AG09319 (cell line): ENCODE data around the gene FRY.

Experiments
- DNase-seq: peaks from one replicate; pipeline ENCODE4 v3.0.0-alpha.2; 2010; ENCODE audit warnings: low read depth; ENCODE audit errors: extremely low read depth
- CTCF ChIP-seq: IDR thresholded peaks from 2 replicates; pipeline ENCODE4 v1.5.1; 2011; ENCODE audit warnings: low read depth, mild to moderate bottlenecking, inconsistent platforms, low read length, moderate library complexity

FRY gene

DNA sequence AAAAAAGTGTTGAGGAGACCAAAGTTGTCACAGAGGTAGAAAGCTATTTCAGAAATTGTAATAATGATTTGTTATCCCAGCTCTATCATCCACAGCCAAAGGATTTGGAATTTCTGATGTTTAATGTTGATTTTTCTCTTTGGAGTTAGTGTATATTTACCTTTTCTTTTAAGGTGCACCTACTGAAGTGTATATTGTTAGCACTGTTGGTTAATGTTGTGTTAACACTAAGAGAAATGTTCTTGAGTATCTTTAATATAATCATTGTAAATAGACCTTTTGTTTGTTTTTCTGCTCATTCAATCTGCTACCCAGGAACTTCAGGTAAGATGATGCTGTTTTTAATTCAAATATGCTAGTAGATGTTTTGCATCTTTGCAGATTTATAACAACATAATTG lies 226.1 kb downstream of the FRY start:
- TF ChIP-seq CTCF = no peak
- no peak for DNase-seq

DNA sequence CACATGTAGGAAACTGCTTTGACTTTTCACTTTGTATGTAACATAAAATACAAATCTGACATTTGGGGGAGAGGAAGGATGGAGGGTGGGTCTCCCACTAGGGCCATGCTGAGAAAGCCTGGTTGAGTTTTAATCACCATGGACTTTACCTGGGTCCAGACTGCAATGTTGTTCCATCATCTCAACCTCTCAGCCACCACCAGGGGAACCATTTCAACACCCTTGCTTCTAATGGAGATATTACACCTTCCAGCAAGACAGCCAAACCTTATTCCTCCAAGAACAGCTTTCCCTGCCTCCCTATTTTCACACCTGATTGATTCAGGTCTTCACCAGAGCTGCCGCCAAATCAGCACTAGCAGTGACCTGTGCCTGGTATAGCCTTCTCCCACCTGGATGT lies 227.5 kb downstream of the FRY start:
- DNase-seq = no peak
- TF ChIP-seq CTCF = no peak

DNA sequence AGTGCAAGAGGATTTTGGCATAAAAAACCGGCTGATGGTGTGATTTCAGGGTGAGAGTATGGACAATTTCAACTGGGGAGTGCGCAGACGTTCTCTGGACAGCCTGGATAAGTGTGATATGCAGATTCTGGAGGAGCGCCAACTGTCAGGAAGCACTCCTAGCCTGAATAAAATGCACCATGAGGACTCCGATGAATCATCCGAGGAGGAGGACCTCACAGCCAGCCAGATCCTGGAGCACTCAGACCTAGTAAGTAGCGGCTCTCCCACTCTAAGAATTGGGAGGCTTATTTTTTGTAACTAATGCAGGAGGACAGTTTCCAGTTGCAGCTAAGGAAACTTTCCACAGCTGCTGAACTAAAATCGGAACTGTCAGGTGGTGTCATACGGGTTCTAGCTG lies 230.0 kb downstream of the FRY start:
- no peak for DNase-seq
- no peak for TF ChIP-seq CTCF

DNA sequence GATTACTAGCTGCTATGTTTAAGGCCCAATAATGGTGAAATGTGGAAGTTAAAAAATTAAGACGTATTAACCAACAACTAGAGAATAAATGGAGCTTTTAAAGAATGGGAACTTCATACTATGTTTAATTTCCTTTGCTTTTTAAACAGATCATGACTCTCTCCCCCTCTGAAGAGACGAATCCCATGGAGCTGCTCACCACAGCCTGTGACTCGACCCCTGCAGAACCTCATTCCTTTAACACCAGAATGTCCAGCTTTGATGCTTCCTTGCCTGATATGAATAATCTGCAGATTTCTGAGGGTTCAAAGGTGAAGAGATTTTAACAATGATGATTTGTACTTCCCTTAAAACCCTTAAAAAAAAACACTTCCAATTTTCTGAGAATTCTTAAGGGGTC lies 230.6 kb downstream of the FRY start:
- no peak for DNase-seq

GRCh38 chr13:32262619-32263018 lies 231.0 kb downstream of the FRY start:
- no peak for DNase-seq

More for the DNA sequence above, 230.6 kb downstream of the FRY start:
- TF ChIP-seq CTCF = no peak

GRCh38 chr13:32264407-32264806 lies 232.8 kb downstream of the FRY start:
- no peak for TF ChIP-seq CTCF
- DNase-seq = no peak

More at GRCh38 chr13:32262619-32263018, 231.0 kb downstream of the FRY start:
- TF ChIP-seq CTCF = no peak

DNA sequence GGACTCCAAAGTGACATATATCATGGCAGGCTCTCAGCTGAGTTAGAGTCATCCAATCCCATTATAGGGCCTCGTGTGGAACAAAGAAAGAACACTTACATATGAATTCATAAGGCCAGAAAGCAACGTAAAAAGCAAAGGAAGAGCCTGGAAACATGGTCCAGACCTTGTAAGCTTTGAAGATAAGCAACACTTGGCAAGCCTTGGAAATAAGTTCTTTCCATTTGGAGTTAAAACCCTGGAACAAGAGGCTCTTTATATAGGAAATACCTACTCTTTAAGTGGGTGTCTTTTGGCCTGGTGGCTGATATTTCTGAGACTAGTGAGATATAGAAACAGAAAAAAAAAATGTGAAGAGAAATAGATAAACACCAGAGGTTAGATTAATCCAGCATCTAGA lies 234.2 kb downstream of the FRY start:
- TF ChIP-seq CTCF = no peak

More for the DNA sequence above, 234.2 kb downstream of the FRY start:
- no peak for DNase-seq
